CD4-positive, CD25-positive, alpha-beta regulatory T cell (primary cell): ENCODE data around the gene TMEM52. TPM values are rescaled to one million over a fixed set of nuclear protein-coding genes. Genes with fewer than 3 reads are reported as not detected.
A peak's percentile ranks its signal among the peaks of the same experiment; 100 is the strongest.

Experiments
- ATAC-seq, 2 donors: fragments of 150-1000 bp; cut with Tn5 transposase; one replicate each; pipeline ENCODE4 v1.10.0; 2021; ENCODE audit warnings: low read depth in 2 of 2, moderate number of reproducible peaks in 2 of 2, moderate library complexity in 1 of 2
- DNase-seq, 3 donors: peaks; one replicate each; pipeline versions ENCODE4 v3.0.0 to v3.0.0-alpha.2; 2012 to 2022; ENCODE audit warnings: mixed read lengths in 1 of 3
- H3K27ac ChIP-seq: one replicate; pipeline ENCODE4 v1.7.0; 2013; ENCODE audit warnings: mild to moderate bottlenecking, low read length; ENCODE audit not compliant: insufficient read depth, poor library complexity, severe bottlenecking
- H3K27me3 ChIP-seq: one replicate; pipeline ENCODE4 v1.7.0; 2013; ENCODE audit warnings: low read length; ENCODE audit not compliant: control insufficient read depth, insufficient read depth
- H3K36me3 ChIP-seq: one replicate; pipeline ENCODE4 v1.7.0; 2013; ENCODE audit warnings: mild to moderate bottlenecking, low read length, moderate library complexity; ENCODE audit not compliant: control insufficient read depth, insufficient read depth
- H3K4me1 ChIP-seq: 2 replicates; pipeline ENCODE4 v1.7.0; 2013; ENCODE audit warnings: mild to moderate bottlenecking, low read length; ENCODE audit not compliant: insufficient read depth, control insufficient read depth, poor library complexity, severe bottlenecking
- H3K4me3 ChIP-seq: one replicate; pipeline ENCODE4 v1.7.0; 2013; ENCODE audit warnings: low read depth, mild to moderate bottlenecking, low read length, moderate library complexity
- H3K9me3 ChIP-seq, 2 experiments: 1 replicate in 1 of 2; 2 replicates in 1 of 2; pipeline ENCODE4 v1.7.0; 2013; ENCODE audit warnings: low read length in 2 of 2, mild to moderate bottlenecking in 1 of 2, moderate library complexity in 1 of 2; ENCODE audit not compliant: control insufficient read depth in 2 of 2
- H3K27ac Mint-ChIP-seq, 3 donors: one replicate each; pipeline ENCODE4 v1.8.0; 2020 to 2022; ENCODE audit warnings: mild to moderate bottlenecking in 3 of 3, mixed read lengths in 3 of 3, moderate library complexity in 2 of 3
- H3K27me3 Mint-ChIP-seq: one replicate; pipeline ENCODE4 v1.8.0; 2022; ENCODE audit warnings: mild to moderate bottlenecking, mixed read lengths
- H3K36me3 Mint-ChIP-seq: one replicate; pipeline ENCODE4 v1.8.0; 2020; ENCODE audit warnings: mixed read lengths
- H3K4me1 Mint-ChIP-seq, 4 donors: one replicate each; pipeline ENCODE4 v1.8.0; 2020 to 2022; ENCODE audit warnings: mixed read lengths in 4 of 4, mild to moderate bottlenecking in 1 of 4
- H3K4me3 Mint-ChIP-seq, 4 donors: one replicate each; pipeline ENCODE4 v1.8.0; 2020 to 2022; ENCODE audit warnings: mild to moderate bottlenecking in 4 of 4, mixed read lengths in 4 of 4, moderate library complexity in 3 of 4
- H3K9me3 Mint-ChIP-seq, 7 donors: one replicate each; pipeline ENCODE4 v1.8.0; 2020 to 2022; ENCODE audit warnings: mixed read lengths in 7 of 7, mild to moderate bottlenecking in 3 of 7, moderate library complexity in 2 of 7
- polyA plus RNA-seq, 4 donors: library from polyadenylated mRNA; unstranded; fragments of 300-500 nt; fragmentation: Illumina TruSeq; gene quantifications; one replicate each; pipeline ENCODE4 v1.2.3, GENCODE V29; 2021
- total RNA-seq: library from RNA; stranded (reverse); gene quantifications from one replicate; pipeline ENCODE4 v1.2.3, GENCODE V29; 2022

Gene TMEM52
- total RNA-seq = 0.62 TPM
- under 1 TPM in 1 of 4 donors, not detected in 3; 0.50 TPM for polyA plus RNA-seq

DNA sequence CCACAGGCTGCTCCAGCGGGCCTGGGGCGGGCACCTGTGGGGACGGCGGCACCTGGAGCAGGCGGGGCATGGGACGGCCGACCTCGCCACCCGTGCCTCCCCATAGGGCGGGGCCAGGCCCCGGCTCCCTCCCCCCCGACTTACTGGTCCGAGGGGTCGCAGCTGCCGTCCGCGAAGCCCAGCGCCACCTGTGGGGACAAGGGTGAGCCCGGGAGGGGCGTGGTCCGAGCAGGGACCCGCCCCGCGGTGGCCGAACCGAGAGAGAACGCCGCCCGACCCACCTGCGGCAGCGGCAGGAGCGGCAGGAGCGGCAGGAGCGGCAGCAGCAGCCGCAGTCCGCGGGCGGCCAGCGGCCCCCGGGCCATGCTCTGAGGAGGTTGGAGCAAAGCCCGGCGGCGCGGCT lies at the start of gene TMEM52:
TMEM52 (minus strand) TSS at position 379 of the 403 bp plus-strand sequence; CDS start at position 365, 14 bp downstream.
- DNase-seq (no peak), ATAC-seq (peak; percentile 4 to 7)
- Histone ChIP-seq H3K4me3 (no peak within 1 kb of the TSS), H3K9me3 (no peaks in the 10 kb centered on the region), H3K4me1 (peaks cover 14% of the 10 kb centered on the region), H3K27me3 (no peaks in the 10 kb centered on the region), H3K36me3 (no peaks in the 10 kb centered on the region), H3K27ac (peak within 1 kb of the TSS; percentile 65)
- no peaks in the 10 kb centered on the region for H3K9me3 Mint-ChIP-seq
- H3K27me3 Mint-ChIP-seq = peaks cover 6% of the 10 kb centered on the region
- no peaks in the 10 kb centered on the region for H3K36me3 Mint-ChIP-seq
- H3K4me3 Mint-ChIP-seq = peak within 1 kb of the TSS; percentile 74 to 82 (median 76)
- peak within 1 kb of the TSS; percentile 45 to 65 (median 47) for H3K27ac Mint-ChIP-seq
- peaks cover 0 to 9% (median 3%) of the 10 kb centered on the region in 4 donors for H3K4me1 Mint-ChIP-seq

DNA sequence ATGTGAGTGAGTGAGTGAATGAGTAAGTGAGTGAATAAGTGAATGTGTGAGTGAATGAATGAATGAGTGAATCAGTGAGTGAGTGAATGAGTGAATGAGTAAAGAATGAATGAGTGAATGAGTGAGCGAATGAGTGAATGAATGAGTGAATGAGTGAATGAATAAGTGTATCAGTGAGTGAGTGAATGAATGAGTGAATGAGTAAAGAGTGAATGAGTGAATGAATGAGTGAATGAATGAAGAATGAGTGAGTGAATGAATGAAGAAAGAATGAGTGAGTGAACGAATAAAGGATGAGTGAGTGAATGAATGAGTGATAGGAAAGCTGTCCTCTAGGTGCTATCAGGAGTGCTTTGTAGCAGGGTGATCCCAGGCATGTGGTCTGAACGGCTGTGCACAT lies 48.8 kb upstream of the TMEM52 start:
- ATAC-seq = no peak
- Histone ChIP-seq H3K27ac (no peak overlapping the region), H3K4me1 (no peaks in the 10 kb centered on the region), H3K4me3 (no peak overlapping the region), H3K9me3 (no peaks in the 10 kb centered on the region), H3K27me3 (no peaks in the 10 kb centered on the region), H3K36me3 (no peaks in the 10 kb centered on the region)
- no peak for DNase-seq
- H3K36me3 Mint-ChIP-seq = no peaks in the 10 kb centered on the region
- H3K4me1 Mint-ChIP-seq = peaks cover 0 to 3% (median 0%) of the 10 kb centered on the region in 4 donors
- no peak overlapping the region for H3K4me3 Mint-ChIP-seq
- peaks cover 0 to 4% (median 1%) of the 10 kb centered on the region in 7 donors for H3K9me3 Mint-ChIP-seq
- no peaks in the 10 kb centered on the region for H3K27me3 Mint-ChIP-seq
- no peak overlapping the region for H3K27ac Mint-ChIP-seq

DNA sequence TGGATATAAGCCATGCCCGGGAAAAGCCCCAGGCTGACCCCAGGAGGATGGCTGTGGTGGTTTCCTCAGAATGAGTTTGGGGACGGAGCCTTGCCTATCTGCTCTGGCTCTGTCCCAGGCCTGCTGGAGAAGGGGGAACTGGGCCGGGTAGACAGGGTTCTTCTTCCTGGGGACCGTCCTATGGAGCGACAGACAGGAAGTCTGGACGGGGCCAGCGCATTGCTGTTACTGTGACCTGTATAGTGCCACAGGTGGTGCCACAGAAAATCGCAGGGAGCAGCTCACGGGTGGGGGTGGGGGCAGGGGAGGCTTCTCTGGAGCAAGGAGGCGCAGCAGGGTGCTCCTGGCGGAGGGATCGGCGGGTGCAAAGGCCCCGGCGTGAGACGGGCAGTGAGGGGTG lies 48.1 kb upstream of the TMEM52 start:
- Mint-ChIP-seq H3K9me3 (peaks cover 0 to 4% (median 1%) of the 10 kb centered on the region in 7 donors), H3K27ac (no peak overlapping the region), H3K27me3 (peaks cover 2% of the 10 kb centered on the region), H3K4me3 (no peak overlapping the region), H3K36me3 (no peaks in the 10 kb centered on the region), H3K4me1 (peaks cover 0 to 3% (median under 1%) of the 10 kb centered on the region in 4 donors)
- Histone ChIP-seq H3K4me3 (no peak overlapping the region), H3K27me3 (no peaks in the 10 kb centered on the region), H3K27ac (no peak overlapping the region), H3K4me1 (no peaks in the 10 kb centered on the region), H3K36me3 (no peaks in the 10 kb centered on the region), H3K9me3 (no peaks in the 10 kb centered on the region)
- DNase-seq = no peak
- no peak for ATAC-seq

DNA sequence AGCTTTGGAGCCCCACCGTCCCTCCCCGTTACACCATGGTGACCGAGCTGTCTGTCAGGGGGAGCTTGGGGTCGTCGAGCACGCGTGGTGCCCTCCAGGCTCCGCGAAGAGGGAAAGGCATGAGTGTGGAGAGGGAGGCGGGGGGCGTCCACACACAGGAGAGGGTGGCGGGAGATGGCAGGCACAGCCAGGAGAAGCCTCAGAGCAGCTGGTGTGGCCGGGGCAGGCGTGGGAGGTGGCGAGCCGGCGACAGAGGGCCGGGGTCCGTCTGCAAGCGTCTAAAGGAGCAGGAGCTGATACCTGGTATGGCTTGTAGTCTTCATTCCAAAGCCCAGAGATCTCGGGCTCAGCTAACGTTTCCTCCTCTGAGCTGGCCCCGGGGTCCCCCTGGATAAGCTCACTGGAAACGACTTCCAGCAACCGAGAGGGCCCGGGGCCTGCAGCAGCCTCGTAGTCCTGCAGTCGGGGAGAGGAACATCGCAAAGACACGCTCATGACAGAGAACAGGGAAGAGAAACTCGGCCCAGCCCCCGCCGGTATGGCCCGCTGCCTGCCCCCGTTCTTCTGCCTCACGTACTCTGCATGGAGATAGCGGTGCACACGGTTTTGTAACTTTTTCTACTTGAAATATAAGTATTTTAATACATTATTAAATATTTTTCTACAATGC lies 47.1 kb upstream of the TMEM52 start:
- H3K4me1 ChIP-seq = no peaks in the 10 kb centered on the region
- H3K27ac ChIP-seq = no peak overlapping the region
- Mint-ChIP-seq H3K27ac (no peak overlapping the region), H3K9me3 (peaks cover 0 to 4% (median 1%) of the 10 kb centered on the region in 7 donors), H3K4me3 (no peak overlapping the region), H3K27me3 (peaks cover 7% of the 10 kb centered on the region), H3K4me1 (peaks cover 0 to 3% (median under 1%) of the 10 kb centered on the region in 4 donors), H3K36me3 (no peaks in the 10 kb centered on the region)
- no peak overlapping the region for H3K4me3 ChIP-seq
- no peaks in the 10 kb centered on the region for H3K27me3 ChIP-seq
- no peak for ATAC-seq
- no peaks in the 10 kb centered on the region for H3K9me3 ChIP-seq
- H3K36me3 ChIP-seq = no peaks in the 10 kb centered on the region
- no peak for DNase-seq

DNA sequence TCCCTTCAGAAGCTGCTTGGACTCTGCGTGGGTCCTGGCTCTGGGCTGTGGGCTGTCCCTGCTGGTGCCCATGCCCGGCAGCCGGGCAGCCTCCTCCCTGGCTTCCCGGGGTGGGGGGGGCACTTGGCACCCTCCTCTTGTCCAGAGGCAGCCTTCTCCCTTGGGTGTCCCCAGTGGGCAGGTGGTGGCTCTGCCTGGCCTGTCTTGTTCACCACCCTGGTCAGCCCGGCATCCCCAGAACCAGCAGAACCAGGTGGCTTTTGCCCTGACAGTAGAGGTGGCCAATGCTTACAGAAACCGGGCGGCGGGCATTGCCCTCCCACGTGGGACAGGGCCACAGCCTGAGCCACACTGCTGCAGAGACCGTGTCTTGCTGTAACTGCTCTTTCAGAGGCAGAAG lies 46.5 kb upstream of the TMEM52 start:
- H3K36me3 ChIP-seq = no peaks in the 10 kb centered on the region
- no peak overlapping the region for H3K4me3 ChIP-seq
- no peak for DNase-seq
- H3K27me3 Mint-ChIP-seq = peaks cover 7% of the 10 kb centered on the region
- H3K4me1 Mint-ChIP-seq = peaks cover 0 to 3% (median under 1%) of the 10 kb centered on the region in 4 donors
- no peaks in the 10 kb centered on the region for H3K27me3 ChIP-seq
- no peak overlapping the region for H3K4me3 Mint-ChIP-seq
- no peak for ATAC-seq
- H3K9me3 Mint-ChIP-seq = peaks cover 0 to 2% (median 0%) of the 10 kb centered on the region in 7 donors
- H3K36me3 Mint-ChIP-seq = no peaks in the 10 kb centered on the region
- H3K4me1 ChIP-seq = no peaks in the 10 kb centered on the region
- no peak overlapping the region for H3K27ac Mint-ChIP-seq
- no peak overlapping the region for H3K27ac ChIP-seq
- no peaks in the 10 kb centered on the region for H3K9me3 ChIP-seq

DNA sequence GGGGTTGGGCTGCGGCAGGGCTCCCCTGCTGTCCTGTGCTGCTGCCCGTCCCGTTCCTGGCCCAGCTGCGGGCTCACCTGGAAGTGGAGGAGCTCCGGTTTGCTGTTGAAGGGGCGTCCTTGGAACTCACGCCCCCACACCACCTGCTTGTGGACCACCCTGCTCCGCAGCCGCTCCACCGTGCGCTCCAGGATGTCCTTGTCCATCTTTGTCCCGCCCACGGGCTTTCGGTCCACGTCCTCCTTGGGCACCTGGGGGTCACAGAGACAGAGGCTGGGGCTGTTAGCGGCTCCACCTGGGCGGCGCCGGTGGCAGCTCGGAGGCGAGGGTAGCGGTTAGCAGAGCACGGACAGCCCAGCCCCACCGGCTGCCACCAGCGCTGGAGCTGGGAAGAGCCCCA lies 45.7 kb upstream of the TMEM52 start:
- Histone ChIP-seq H3K9me3 (no peaks in the 10 kb centered on the region), H3K27me3 (no peaks in the 10 kb centered on the region)
- H3K27ac Mint-ChIP-seq = no peak overlapping the region

DNA sequence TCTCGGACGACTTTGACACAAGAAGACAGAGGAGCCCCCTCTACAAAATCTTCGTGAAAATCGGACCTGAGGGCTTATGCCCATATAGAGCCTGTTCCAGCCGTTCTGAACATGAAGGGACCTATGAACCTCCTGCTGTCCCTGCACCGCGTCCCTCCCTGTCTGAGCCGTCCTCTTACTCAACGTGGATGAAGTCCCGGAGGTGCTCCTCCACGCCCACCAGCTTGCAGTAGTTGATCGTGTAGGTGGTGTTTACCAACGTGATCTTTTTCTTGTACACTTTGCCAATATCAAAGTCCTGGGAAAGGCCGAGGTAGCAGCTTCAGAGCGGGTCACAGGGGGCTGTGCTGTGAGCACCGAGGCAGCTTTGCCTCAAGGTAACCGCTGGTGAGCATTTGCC lies 44.5 kb upstream of the TMEM52 start:
- Histone ChIP-seq H3K27me3 (no peaks in the 10 kb centered on the region), H3K36me3 (no peaks in the 10 kb centered on the region), H3K9me3 (no peaks in the 10 kb centered on the region), H3K27ac (no peak overlapping the region), H3K4me3 (no peak overlapping the region), H3K4me1 (no peaks in the 10 kb centered on the region)
- H3K4me3 Mint-ChIP-seq = no peak overlapping the region
- H3K36me3 Mint-ChIP-seq = no peaks in the 10 kb centered on the region
- ATAC-seq (no peak), DNase-seq (no peak)
- peaks cover 17% of the 10 kb centered on the region for H3K27me3 Mint-ChIP-seq
- peaks cover 0 to 3% (median under 1%) of the 10 kb centered on the region in 4 donors for H3K4me1 Mint-ChIP-seq
- H3K27ac Mint-ChIP-seq = no peak overlapping the region
- peaks cover 0 to 2% (median 0%) of the 10 kb centered on the region in 7 donors for H3K9me3 Mint-ChIP-seq

More for the DNA sequence above, 45.7 kb upstream of the TMEM52 start:
- Histone ChIP-seq H3K4me1 (no peaks in the 10 kb centered on the region), H3K36me3 (no peaks in the 10 kb centered on the region), H3K4me3 (no peak overlapping the region), H3K27ac (no peak overlapping the region)
- Mint-ChIP-seq H3K27me3 (peaks cover 7% of the 10 kb centered on the region), H3K4me3 (no peak overlapping the region), H3K4me1 (peaks cover 0 to 3% (median under 1%) of the 10 kb centered on the region in 4 donors), H3K36me3 (no peaks in the 10 kb centered on the region), H3K9me3 (peaks cover 0 to 2% (median 0%) of the 10 kb centered on the region in 7 donors)
- ATAC-seq (no peak), DNase-seq (no peak)

DNA sequence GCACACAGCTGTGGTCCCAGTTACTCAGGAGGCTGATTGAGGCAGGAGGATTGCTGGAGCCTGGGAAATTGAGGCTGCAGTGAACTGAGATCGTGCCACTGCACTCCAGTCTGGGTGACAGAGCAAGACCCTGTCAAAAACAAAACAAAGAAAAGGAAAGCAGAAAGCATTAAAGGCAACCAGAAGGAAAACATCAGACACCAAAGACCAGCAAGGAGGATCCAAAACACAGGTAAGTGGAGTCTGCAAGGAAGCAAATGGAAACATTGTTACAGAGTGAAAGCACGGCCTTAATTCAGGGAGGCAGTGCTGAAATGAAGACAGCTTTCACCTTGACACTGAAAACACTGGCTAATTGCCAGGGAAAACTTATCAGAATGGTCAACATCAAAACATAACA lies 43.7 kb upstream of the TMEM52 start:
- no peaks in the 10 kb centered on the region for H3K27me3 ChIP-seq
- H3K9me3 Mint-ChIP-seq = no peaks in the 10 kb centered on the region
- no peak overlapping the region for H3K4me3 Mint-ChIP-seq
- no peak for DNase-seq
- H3K36me3 ChIP-seq = no peaks in the 10 kb centered on the region
- H3K4me3 ChIP-seq = no peak overlapping the region
- H3K36me3 Mint-ChIP-seq = no peaks in the 10 kb centered on the region
- H3K9me3 ChIP-seq = no peaks in the 10 kb centered on the region
- ATAC-seq = no peak
- no peaks in the 10 kb centered on the region for H3K4me1 ChIP-seq
- no peak overlapping the region for H3K27ac Mint-ChIP-seq
- H3K27ac ChIP-seq = no peak overlapping the region
- H3K4me1 Mint-ChIP-seq = peaks cover 0 to 2% (median under 1%) of the 10 kb centered on the region in 4 donors
- H3K27me3 Mint-ChIP-seq = peaks cover 17% of the 10 kb centered on the region
